Measurements from ENCODE around the gene GALNT15. TPM values are rescaled to one million over a fixed set of nuclear protein-coding genes. Genes with fewer than 3 reads are reported as not detected.

The GALNT15 gene
- total and polyA plus RNA-seq, 2 experiments from 2014 or later: 9.9 to 11.7 TPM

- in situ Hi-C loops (cut with MboI): no loop called here
- Histone ChIP-seq H3K79me2 (ENCODE audit: insufficient read depth) (peaks cover 5% of the 10 kb centered on the region; the same call in 1 of the 2 replicates), H3F3A (ENCODE audit: insufficient read depth) (peaks cover 51% of the 10 kb centered on the region), H3K4me2 (ENCODE audit: unreplicated experiment) (no peak overlapping the region), H3K27me3 (replicated peaks; ENCODE audit: insufficient read depth) (no peaks in the 10 kb centered on the region), H3K4me3 (no peak overlapping the region), H3K9ac (no peak overlapping the region), H3K9me2 (ENCODE audit: insufficient read depth) (no peaks in the 10 kb centered on the region), H3K4me1 (ENCODE audit: insufficient read depth) (peaks cover 52% of the 10 kb centered on the region), H3K27ac (no peak overlapping the region), H2AFZ (no peak overlapping the region), H3K36me3 (ENCODE audit: low read depth) (no peaks in the 10 kb centered on the region), H4K20me1 (ENCODE audit: insufficient read depth) (no peaks in the 10 kb centered on the region), H3K9me3 (ENCODE audit: low read depth) (no peaks in the 10 kb centered on the region)
- DNase-seq: no peak
- TF ChIP-seq EZH2phosphoT487 (IDR thresholded peaks at IDR 0.05; ENCODE audit: insufficient read depth, low read depth) (no peak), EZH2 (IDR thresholded peaks at IDR 0.05; ENCODE audit: insufficient read depth, poor library complexity, severe bottlenecking) (no peak)
- WGBS, 2 experiments (ENCODE audit: low coverage in 1 of 2, low lambda C conversion rate in 2 of 2, missing lambda C conversion rate in 2 of 2): 97 to 99% methylated on average over 5 of the region's 5 CpGs
Measured at GRCh38 chr3:16182612-16183011, 8.1 kb downstream of the GALNT15 start.

DNA sequence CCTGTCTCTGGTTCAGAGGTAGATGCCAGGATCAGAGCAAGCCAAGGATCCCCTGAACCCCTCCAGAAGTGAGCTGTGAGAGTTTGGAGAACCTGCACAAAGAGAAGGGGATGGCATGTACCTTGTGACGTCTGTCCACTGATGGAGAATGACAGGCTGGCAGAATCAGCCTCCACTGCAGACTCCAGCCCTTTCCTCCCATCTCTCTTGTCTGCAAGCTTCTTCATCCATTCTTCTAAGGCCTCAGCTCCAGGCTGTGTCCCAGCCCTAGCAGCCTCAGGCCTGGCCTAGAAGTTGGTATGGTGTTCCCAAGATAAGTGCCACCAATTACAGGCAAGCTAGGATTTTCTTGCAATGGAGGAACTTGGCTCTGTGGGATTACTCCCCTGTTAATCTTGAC, 8.6 kb downstream of the GALNT15 start:
- DNase-seq: no peak
- WGBS, 2 experiments (ENCODE audit: low coverage in 1 of 2, low lambda C conversion rate in 2 of 2, missing lambda C conversion rate in 2 of 2): 100% methylated on average over 1 of the region's 1 CpG
- no peaks in the 10 kb centered on the region for H3K9me3 ChIP-seq (ENCODE audit: low read depth)
- in situ Hi-C loops (cut with MboI): no loop called here
- H3K9me2 ChIP-seq (ENCODE audit: insufficient read depth): no peaks in the 10 kb centered on the region
- H3K4me3 ChIP-seq: no peak overlapping the region
- peaks cover 47% of the 10 kb centered on the region for H3K4me1 ChIP-seq (ENCODE audit: insufficient read depth)
- peaks cover 51% of the 10 kb centered on the region for H3F3A ChIP-seq (ENCODE audit: insufficient read depth)
- H3K9ac ChIP-seq: peak overlapping the region; percentile 31; the same call in 1 of the 2 replicates
- peak overlapping the region; percentile 68 for H3K4me2 ChIP-seq (ENCODE audit: unreplicated experiment)
- H3K36me3 ChIP-seq (ENCODE audit: low read depth): no peaks in the 10 kb centered on the region
- TF ChIP-seq EZH2phosphoT487 (IDR thresholded peaks at IDR 0.05; ENCODE audit: insufficient read depth, low read depth) (no peak), EZH2 (IDR thresholded peaks at IDR 0.05; ENCODE audit: insufficient read depth, poor library complexity, severe bottlenecking) (no peak)
- 0 out of 2 replicates have a peak, but pooled peaks cover under 1% of the 10 kb centered on the region for H3K79me2 ChIP-seq (ENCODE audit: insufficient read depth)
- H4K20me1 ChIP-seq (ENCODE audit: insufficient read depth): no peaks in the 10 kb centered on the region
- no peak overlapping the region for H2AFZ ChIP-seq
- no peaks in the 10 kb centered on the region for H3K27me3 ChIP-seq (replicated peaks; ENCODE audit: insufficient read depth)
- peak overlapping the region; percentile 76 for H3K27ac ChIP-seq

GRCh38 chr3:16183601-16184270, 9.3 kb downstream of the GALNT15 start:
- Histone ChIP-seq H2AFZ (no peak overlapping the region), H4K20me1 (ENCODE audit: insufficient read depth) (no peaks in the 10 kb centered on the region), H3K27ac (peak overlapping the region; percentile 76), H3K9me2 (ENCODE audit: insufficient read depth) (no peaks in the 10 kb centered on the region), H3K36me3 (ENCODE audit: low read depth) (no peaks in the 10 kb centered on the region), H3K9ac (peak overlapping the region; percentile 32), H3K4me1 (ENCODE audit: insufficient read depth) (peaks cover 43% of the 10 kb centered on the region), H3K27me3 (replicated peaks; ENCODE audit: insufficient read depth) (no peaks in the 10 kb centered on the region), H3K9me3 (ENCODE audit: low read depth) (no peaks in the 10 kb centered on the region), H3K4me3 (no peak overlapping the region), H3K4me2 (ENCODE audit: unreplicated experiment) (peak overlapping the region; percentile 68), H3F3A (ENCODE audit: insufficient read depth) (peaks cover 49% of the 10 kb centered on the region), H3K79me2 (ENCODE audit: insufficient read depth) (no peaks in the 10 kb centered on the region)
- 4 to 8% methylated on average over 7 of the region's 7 CpGs for WGBS, 2 experiments (ENCODE audit: low coverage in 1 of 2, low lambda C conversion rate in 2 of 2, missing lambda C conversion rate in 2 of 2)
- in situ Hi-C loops (cut with MboI): no loop called here
- no peak for TF ChIP-seq EZH2 (IDR thresholded peaks at IDR 0.05; ENCODE audit: insufficient read depth, poor library complexity, severe bottlenecking)
- TF ChIP-seq EZH2phosphoT487 (IDR thresholded peaks at IDR 0.05; ENCODE audit: insufficient read depth, low read depth): no peak
- DNase-seq: peak; percentile 94

- in situ Hi-C loops (cut with MboI): no loop called here
- H3K4me1 ChIP-seq (ENCODE audit: insufficient read depth): peaks cover 26% of the 10 kb centered on the region
- H3K4me2 ChIP-seq (ENCODE audit: unreplicated experiment): no peak overlapping the region
- H3K9ac ChIP-seq: no peak overlapping the region
- H3K36me3 ChIP-seq (ENCODE audit: low read depth): no peaks in the 10 kb centered on the region
- peaks cover 26% of the 10 kb centered on the region for H3F3A ChIP-seq (ENCODE audit: insufficient read depth)
- no peak for TF ChIP-seq EZH2phosphoT487 (IDR thresholded peaks at IDR 0.05; ENCODE audit: insufficient read depth, low read depth)
- no peaks in the 10 kb centered on the region for H3K79me2 ChIP-seq (ENCODE audit: insufficient read depth)
- no peaks in the 10 kb centered on the region for H3K27me3 ChIP-seq (replicated peaks; ENCODE audit: insufficient read depth)
- 68 to 79% methylated on average over 1 of the region's 1 CpG for WGBS, 2 experiments (ENCODE audit: low coverage in 1 of 2, low lambda C conversion rate in 2 of 2, missing lambda C conversion rate in 2 of 2)
- H2AFZ ChIP-seq: no peak overlapping the region
- no peaks in the 10 kb centered on the region for H4K20me1 ChIP-seq (ENCODE audit: insufficient read depth)
- no peaks in the 10 kb centered on the region for H3K9me3 ChIP-seq (ENCODE audit: low read depth)
- no peak overlapping the region for H3K27ac ChIP-seq
- no peaks in the 10 kb centered on the region for H3K9me2 ChIP-seq (ENCODE audit: insufficient read depth)
- no peak for DNase-seq
- H3K4me3 ChIP-seq: no peak overlapping the region
Measured at GRCh38 chr3:16186086-16186485, 11.6 kb downstream of the GALNT15 start.
